DOHH2 (cell line): ENCODE data around the gene CEP350.

ENCODE experiments used
- CTCF ChIP-seq: fragments of 200-600 bp; sonication (generic); IDR thresholded peaks from one replicate; pipeline ENCODE4 v1.5.1; 2014; ENCODE audit warnings: antibody characterized with exemption, mild to moderate bottlenecking, low read depth, low read length; ENCODE audit not compliant: poor library complexity, severe bottlenecking
- EZH2phosphoT487 ChIP-seq: fragments of 200-600 bp; sonication (generic); IDR thresholded peaks from 2 replicates; pipeline ENCODE4 v1.6.1; 2017; ENCODE audit warnings: borderline replicate concordance, mild to moderate bottlenecking, antibody characterized with exemption, low read length, moderate library complexity, mixed read lengths

GRCh38 chr1:180097326-180097605, 142.7 kb downstream of the CEP350 start:
- TF ChIP-seq CTCF (no peak), EZH2phosphoT487 (no peak)
